ENCODE results near the gene TMEM175.

Gene TMEM175

GRCh38 chr4:946517-947471 lies 14.5 kb downstream of the TMEM175 start:
- DNase-seq, result no peak

DNA sequence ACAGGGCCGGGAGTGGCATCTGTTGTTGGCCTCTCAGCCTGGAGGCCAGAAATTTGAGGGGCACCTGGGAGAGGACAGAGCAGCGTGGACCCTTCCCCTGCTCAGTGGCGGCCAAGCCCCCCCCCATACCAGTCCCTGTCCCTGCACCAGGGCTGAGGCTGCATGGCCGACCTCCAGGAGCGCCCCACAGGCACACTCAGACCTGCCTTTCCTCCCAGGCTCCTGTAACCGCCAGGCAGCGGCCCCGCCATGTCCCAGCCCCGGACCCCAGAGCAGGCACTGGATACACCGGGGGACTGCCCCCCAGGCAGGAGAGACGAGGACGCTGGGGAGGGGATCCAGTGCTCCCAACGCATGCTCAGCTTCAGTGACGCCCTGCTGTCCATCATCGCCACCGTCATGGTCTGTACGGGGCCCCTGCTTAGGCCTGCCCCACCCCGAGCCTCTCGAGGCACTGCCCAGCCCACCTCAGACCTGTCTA lies 15.3 kb downstream of the TMEM175 start:
- no peak for DNase-seq

- no peak for DNase-seq
Observed at GRCh38 chr4:948101-948935, 16.1 kb downstream of the TMEM175 start.

DNA sequence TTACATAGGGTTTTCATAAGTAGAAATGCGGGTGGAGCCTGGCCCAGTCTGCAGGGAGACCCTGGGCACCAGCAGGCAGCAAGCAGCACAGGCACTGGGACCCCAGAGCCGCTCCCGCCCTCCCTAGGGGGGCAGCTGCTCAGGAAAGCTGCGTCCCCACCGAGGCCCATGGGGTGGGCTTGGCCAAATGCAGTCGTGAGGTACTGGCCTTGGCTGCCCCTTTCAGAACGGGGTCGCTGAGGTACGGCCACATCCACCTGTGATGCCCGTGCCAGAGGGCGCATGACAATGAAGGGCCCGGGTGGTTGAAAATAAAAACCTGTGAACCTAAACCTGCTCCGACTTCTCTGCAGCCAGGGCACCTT lies 16.7 kb downstream of the TMEM175 start:
- no peak for DNase-seq

GRCh38 chr4:949656-950055 lies 17.4 kb downstream of the TMEM175 start:
- DNase-seq, result no peak

DNA sequence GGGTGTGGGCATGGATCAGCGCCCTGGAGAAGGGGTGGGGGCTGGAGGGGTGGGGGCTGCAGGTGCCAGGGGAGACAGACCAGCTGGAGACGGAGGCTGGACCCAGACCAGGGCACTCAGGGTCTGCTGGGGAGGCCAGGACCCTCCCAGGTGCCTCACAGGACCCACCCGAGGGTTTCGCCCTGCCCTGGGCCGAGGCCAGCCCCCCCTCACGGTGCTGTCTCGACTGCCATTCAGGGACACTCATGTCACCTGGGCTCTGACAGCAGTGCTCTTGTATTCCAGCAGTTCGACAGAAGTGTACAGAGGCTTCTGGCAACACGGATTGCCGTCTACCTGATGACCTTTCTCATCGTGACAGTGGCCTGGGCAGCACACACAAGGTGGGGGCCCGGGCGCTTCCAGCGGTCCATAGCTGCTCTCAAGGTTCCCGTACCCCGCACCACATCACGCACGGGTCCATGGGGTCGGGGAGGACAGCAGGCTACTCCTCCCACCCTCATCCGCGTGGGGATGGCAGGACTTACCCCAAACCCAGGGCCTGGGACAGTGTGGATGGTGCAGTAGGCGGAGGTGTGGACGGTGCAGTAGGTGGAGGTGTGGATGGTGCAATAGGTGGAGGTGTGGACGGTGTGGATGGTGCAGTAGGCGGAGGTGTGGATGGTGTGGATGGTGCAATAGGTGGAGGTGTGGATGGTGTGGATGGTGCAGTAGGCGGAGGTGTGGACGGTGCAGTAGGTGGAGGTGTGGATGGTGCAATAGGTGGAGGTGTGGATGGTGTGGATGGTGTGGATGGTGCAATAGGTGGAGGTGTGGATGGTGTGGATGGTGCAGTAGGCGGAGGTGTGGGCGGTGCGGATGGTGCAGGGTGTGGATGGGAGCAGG lies 18.1 kb downstream of the TMEM175 start:
- no peak for DNase-seq

GRCh38 chr4:951186-951585 lies 18.9 kb downstream of the TMEM175 start:
- DNase-seq, result no peak

DNA sequence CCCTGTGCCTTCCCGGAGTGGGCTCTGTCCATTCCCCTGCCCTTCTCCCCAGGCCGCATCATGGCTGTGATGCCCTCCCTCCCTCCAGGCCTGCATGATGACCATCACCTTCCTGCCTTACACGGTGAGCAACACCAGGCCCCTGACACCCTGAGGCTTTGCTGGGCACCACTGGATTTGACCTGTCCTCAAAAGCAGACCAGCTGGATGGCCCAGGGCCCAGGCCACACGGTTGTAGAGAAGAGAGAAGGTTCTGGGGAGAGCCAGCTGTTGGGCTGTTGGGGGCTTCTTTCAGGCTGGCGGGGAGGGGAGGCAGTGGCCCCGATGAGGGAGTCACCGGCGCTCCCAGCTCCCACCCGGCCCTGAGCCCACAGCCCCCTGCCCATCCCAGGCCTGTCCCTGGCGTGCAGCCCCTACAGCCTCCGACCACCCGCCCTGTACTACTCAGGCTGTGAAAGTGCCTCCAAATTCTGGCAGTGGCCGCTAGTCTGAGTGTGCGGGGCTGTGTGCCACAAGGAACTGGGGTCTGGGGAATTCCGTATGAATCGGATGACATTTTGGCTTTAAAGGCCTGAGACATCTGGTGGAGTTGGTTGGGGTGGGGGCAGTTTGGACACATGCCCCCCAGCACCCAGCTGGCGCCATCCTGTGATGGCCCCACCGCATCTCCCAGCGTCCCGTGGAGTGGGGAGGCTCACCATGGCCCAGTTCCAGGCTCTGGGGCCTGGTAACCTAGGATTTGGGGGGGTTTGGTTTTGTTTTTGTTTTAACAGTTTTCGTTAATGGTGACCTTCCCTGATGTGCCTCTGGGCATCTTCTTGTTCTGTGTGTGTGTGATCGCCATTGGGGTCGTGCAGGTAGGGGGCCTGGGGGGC lies 19.6 kb downstream of the TMEM175 start:
- no peak for DNase-seq

- DNase-seq, result no peak
Observed at GRCh38 chr4:952881-953573, 20.8 kb downstream of the TMEM175 start.

DNA sequence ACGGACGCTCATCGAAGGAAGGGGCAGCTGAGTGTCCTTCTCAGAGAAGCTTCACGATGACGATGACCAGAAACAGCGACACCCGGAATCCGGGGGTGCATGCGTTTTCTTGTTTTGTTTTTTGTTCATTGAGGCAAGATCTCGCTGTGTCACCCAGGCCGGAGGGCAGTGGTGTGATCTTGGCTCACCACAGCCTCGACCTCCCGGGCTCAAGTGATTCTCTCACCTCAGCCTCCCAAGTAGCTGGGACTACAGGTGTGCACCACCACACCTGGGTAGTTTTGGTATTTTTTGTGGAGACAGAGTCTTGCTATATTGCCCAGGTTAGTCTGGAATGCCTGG lies 21.3 kb downstream of the TMEM175 start:
- DNase-seq, result no peak

DNA sequence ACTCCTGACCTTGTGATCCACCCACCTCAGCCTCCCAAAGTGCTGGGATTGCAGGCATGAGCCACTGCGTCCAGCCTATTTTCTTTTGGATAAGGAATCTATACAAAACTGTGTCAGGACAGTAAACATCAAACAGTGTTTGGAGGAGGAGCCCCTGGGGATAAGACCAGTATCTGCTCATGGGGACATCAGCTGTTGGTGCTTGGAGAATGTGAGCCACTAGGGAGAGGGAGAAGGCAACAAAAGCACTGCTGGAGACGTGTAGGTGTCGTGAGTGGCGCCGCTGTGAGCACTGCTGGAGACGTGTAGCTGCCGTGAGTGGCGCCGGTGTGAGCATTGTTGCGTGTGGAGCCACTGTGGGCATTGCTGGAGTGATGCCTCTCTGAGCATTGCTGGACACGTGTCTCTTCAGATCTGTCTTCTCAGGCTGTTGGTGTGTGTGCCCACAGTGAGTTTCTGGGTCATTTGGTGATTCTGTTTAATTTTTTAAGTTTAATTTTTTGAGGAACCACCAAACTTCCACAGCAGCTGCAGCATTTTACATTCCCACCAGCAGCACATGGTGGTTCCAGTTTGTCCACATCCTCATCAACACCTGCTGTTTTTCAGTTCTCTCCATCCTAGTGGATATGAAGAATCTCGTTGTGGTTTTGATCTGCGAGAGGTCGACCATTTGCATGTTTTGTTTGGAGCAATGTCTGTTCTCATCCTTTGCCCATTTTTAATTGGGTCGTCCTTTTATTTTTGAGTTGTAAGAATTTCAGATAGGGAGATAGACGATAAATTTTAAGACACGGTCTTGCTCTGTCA lies 22.2 kb downstream of the TMEM175 start:
- DNase-seq, result no peak

DNA sequence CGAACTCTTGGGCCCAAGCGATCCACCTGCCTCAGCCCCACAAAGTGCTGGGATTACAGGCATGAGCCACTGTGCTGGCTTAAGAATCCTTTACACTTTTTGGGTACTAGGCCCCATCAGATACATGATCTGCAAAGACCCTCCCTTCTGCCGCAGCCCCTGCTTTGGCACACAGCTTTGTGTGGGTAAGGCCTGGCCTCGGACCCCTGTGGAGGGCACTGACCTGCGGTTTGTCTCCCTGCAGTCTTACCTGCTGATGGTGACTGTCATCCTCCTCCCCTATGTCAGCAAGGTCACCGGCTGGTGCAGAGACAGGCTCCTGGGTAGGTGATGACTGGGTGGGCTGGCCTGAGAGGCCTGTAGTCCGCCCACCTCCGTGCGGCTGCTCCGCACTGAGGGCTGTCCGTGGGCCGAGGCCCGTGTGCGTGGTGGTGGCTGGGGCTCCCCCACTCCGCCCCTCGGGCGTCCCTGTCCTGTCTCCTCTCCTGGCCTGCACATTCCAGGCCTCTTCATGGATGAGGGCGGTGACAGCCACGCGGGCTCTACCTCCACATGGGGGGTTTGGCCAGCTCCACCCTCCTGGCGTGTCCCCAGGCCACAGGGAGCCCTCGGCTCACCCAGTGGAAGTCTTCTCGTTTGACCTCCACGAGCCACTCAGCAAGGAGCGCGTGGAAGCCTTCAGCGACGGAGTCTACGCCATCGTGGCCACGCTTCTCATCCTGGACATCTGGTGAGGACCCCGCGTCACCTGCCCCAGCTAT lies 23.1 kb downstream of the TMEM175 start:
- DNase-seq, result no peak

DNA sequence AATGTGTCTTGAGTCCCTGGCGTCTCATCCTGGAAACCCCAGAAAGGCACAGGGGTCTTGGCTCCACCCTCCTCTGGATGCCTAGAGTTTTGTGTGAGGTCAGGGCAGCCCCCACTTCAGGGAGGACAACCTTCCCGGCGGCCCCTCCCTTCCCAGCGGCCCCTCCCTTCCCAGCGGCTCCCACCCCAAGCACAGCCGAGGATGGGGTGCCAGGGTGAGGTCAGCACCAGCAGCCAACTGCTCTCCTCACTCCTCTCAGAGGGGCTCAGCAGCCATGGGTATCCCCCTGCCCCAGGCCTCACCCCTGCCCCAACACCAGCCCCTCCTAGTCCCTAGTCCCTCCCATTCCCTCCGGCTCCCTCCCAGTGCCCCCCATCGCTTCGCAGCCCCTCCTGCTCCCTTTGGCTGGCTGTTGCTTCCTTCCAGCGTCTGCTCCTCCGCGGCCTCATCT lies 23.7 kb downstream of the TMEM175 start:
- no peak for DNase-seq

- DNase-seq, result no peak
Observed at GRCh38 chr4:956531-957230, 24.4 kb downstream of the TMEM175 start.

DNA sequence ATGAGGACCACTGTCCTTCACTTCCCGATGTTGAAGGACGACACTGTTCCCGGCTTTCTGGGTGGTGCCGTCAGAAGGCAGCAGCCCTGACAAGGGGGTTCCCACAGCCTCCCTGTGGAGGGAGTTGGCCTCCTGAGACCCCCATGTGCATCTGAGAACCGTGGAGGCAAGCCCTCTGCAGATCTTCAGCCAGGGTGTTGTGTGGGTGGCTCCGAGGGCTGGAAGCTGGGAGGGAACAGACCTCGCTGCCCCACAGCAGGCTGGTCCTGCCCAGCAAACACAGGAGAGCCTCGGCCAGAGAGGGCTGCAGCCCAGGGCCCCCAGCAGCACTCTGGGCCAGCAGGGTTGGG lies 24.9 kb downstream of the TMEM175 start:
- no peak for DNase-seq

DNA sequence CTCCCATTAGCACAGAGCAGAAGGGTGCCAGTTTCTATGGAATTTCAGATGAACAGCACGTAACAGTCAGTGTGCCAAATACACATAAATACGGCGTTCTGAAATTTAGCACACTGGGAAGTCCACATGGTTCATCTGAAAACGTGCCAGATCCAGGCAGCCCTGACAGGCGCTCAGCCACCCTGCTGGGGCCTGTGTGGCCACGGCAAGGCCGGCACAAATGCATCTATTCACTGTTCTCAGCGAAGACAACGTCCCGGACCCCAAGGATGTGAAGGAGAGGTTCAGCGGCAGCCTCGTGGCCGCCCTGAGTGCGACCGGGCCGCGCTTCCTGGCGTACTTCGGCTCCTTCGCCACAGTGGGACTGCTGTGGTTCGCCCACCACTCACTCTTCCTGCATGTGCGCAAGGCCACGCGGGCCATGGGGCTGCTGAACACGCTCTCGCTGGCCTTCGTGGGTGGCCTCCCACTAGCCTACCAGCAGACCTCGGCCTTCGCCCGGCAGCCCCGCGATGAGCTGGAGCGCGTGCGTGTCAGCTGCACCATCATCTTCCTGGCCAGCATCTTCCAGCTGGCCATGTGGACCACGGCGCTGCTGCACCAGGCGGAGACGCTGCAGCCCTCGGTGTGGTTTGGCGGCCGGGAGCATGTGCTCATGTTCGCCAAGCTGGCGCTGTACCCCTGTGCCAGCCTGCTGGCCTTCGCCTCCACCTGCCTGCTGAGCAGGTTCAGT lies 25.5 kb downstream of the TMEM175 start:
- DNase-seq, result no peak

DNA sequence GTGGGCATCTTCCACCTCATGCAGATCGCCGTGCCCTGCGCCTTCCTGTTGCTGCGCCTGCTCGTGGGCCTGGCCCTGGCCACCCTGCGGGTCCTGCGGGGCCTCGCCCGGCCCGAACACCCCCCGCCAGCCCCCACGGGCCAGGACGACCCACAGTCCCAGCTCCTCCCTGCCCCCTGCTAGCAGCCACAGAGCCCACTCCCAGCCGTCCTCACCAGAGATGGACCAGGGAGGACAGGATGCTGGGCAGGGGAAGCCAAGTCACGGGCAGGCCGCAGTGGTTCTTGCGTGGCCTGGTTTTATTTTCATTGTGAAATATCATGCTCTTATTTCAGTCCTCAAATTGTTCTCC lies 26.0 kb downstream of the TMEM175 start:
- no peak for DNase-seq
